IPS-11a (cell line): ENCODE results near the gene KLK7.
"Not testable (repeated sequence)": the region's sequence is repeated elsewhere in the genome, so short reads cannot be mapped to it uniquely, and the experiment has no call there.

Experiments used
- H3K4me3 ChIP-seq: one replicate; pipeline ENCODE4 v1.5.1; 2013; ENCODE audit warnings: low read depth, low read length, control low read depth

The KLK7 gene

GRCh38 chr19:50978772-50979390, 4.8 kb downstream of the KLK7 start:
- no peak overlapping the region for H3K4me3 ChIP-seq

- H3K4me3 ChIP-seq = no peak overlapping the region
These were observed 6.1 kb downstream of the KLK7 start for GRCh38 chr19:50977626-50978025.

GRCh38 chr19:50975766-50976165, 8.0 kb downstream of the KLK7 start:
- no peak overlapping the region for H3K4me3 ChIP-seq

GRCh38 chr19:50974702-50975556, 8.8 kb downstream of the KLK7 start:
- H3K4me3 ChIP-seq = no peak overlapping the region

GRCh38 chr19:50972795-50973376, 10.8 kb downstream of the KLK7 start:
- no peak overlapping the region for H3K4me3 ChIP-seq

GRCh38 chr19:50969810-50970209, 13.9 kb downstream of the KLK7 start:
- not testable (repeated sequence) for H3K4me3 ChIP-seq

GRCh38 chr19:50969413-50969760, 14.3 kb downstream of the KLK7 start, which contains the start of gene KLK6:
TSS of gene KLK6 (minus strand) at chr19:50969591. CDS start at chr19:50968104, 1,487 bp downstream.
- no peak within 1 kb of the TSS for H3K4me3 ChIP-seq

GRCh38 chr19:50968716-50969412, 14.9 kb downstream of the KLK7 start:
- no peak overlapping the region for H3K4me3 ChIP-seq

GRCh38 chr19:50967929-50968715, 15.6 kb downstream of the KLK7 start:
- no peak overlapping the region for H3K4me3 ChIP-seq

GRCh38 chr19:50964266-50964665, 19.5 kb downstream of the KLK7 start:
- no peak overlapping the region for H3K4me3 ChIP-seq

GRCh38 chr19:50963381-50963780, 20.3 kb downstream of the KLK7 start:
- H3K4me3 ChIP-seq = no peak overlapping the region

GRCh38 chr19:50962245-50962644, 21.5 kb downstream of the KLK7 start:
- no peak overlapping the region for H3K4me3 ChIP-seq

GRCh38 chr19:50959731-50960500, 23.8 kb downstream of the KLK7 start:
- H3K4me3 ChIP-seq = no peak overlapping the region

- H3K4me3 ChIP-seq = no peak overlapping the region
These were observed 26.1 kb downstream of the KLK7 start for GRCh38 chr19:50957587-50957986.

- no peak within 1 kb of the TSS for H3K4me3 ChIP-seq
These were observed 30.8 kb downstream of the KLK7 start, which contains the start of gene KLK5 for GRCh38 chr19:50952910-50953309. TSS of gene KLK5 (minus strand) at chr19:50953038. CDS start at chr19:50952657, 381 bp downstream.

- no peak overlapping the region for H3K4me3 ChIP-seq
These were observed 33.9 kb downstream of the KLK7 start for GRCh38 chr19:50949861-50950260.

- no peak overlapping the region for H3K4me3 ChIP-seq
These were observed 36.6 kb downstream of the KLK7 start for GRCh38 chr19:50947123-50947522.

- H3K4me3 ChIP-seq = no peak overlapping the region
These were observed 38.9 kb downstream of the KLK7 start for GRCh38 chr19:50944795-50945194.

- no peak overlapping the region for H3K4me3 ChIP-seq
These were observed 40.5 kb downstream of the KLK7 start for GRCh38 chr19:50943074-50943828.
